HG03095 (cell line): ENCODE results near the gene TLN1.

ENCODE experiments used
- ATAC-seq: cut with Tn5 transposase; IDR thresholded peaks from one replicate; pipeline ENCODE4 v1.9.1; 2021; ENCODE audit warnings: moderate library complexity; ENCODE audit not compliant: unreplicated experiment

TLN1 gene

GRCh38 chr9:35666045-35666444, 66.0 kb downstream of the TLN1 start:
- no peak for ATAC-seq

DNA sequence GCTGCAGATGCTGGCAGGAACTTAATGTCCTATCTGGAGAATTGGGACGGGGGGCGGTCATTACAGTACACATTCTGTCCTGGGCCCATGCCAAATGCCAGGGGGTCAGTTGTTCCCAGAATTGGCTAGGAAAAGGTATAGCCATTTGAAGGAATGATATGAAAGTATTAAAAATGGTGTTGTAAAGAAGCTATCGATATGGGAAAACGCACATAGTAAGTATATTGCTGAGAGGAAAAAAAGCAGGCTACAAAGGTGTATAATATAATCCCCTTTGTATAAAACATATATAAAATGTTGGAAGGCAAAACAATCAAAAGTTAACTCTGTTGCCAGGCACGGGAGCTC, 66.5 kb downstream of the TLN1 start:
- no peak for ATAC-seq

- ATAC-seq: peak; percentile 61
Observed at GRCh38 chr9:35664531-35665470, 67.2 kb downstream of the TLN1 start, which contains the start of gene ARHGEF39. Gene ARHGEF39, minus strand, starts transcription at chr9:35665195. Its CDS starts 26 bp downstream, at chr9:35665169.

- ATAC-seq: no peak
Observed at GRCh38 chr9:35662437-35662836, 69.6 kb downstream of the TLN1 start.

DNA sequence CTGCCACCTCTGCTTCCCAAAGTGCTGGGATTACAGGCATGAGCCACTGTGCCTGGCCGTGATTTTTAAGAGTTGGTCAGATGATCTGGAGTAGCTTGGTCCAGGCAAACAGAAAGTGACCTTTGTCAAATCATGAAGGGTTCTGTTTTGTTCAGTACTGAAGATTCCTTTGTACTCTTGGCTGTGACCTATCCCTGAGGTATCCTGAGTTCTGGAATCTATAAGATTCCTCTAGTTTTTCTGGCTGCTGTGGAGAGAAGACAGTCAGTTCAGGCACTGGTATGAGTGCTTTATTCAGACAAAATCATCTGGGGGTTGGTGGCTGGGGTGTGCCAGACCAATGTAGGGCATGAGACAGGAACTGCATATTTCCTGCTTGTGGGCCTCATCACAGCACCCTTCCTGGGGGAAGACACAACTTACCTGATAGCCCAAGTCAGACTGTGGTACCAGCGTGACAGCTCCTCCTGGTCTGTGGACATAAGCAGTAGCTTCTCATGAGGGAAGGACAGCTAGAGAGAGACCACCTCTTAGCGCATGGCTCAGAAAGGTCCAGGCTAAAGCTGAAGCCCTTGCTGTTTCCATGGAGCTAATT, 70.1 kb downstream of the TLN1 start:
- ATAC-seq: no peak

DNA sequence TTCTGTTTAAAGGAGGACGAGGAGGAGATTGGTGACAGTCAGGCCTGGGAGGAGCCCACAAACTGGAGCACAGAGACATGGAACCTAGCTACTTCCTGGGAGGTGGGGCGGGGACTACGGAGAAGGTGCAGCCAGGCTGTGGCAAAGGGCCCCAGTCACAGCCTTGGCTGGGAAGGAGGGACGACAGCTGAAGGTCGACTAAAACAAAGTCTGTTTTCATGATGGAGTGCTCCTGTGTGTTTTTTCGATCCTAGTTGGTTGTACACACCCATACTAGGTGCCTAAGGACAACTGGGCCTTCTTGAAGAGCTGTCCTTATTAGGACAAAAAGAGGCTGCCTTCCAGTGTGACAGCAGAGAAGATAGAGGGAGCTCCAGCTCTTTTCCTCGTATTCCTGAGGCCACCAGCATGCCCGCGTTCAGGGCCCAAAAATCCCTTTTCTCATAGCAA, 71.0 kb downstream of the TLN1 start:
- ATAC-seq: no peak

DNA sequence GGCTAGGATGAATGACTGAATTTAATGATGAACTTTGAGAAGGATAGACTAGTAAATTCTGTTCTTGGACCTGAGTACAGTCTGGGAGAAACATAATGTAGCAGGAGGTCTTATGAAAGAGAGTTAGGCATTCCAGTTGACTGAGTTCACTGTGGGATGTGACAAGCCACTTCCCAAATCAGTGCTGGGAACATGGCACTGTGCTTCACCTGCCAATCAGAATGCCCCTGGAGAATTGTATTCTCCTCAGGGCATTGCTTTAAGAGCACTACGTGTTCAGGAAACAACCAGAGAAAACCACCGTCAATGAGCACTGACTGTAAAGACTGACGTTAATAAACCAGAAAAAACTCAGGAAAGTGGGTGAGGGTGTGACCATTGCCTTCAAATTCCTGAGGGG, 72.7 kb downstream of the TLN1 start:
- no peak for ATAC-seq

DNA sequence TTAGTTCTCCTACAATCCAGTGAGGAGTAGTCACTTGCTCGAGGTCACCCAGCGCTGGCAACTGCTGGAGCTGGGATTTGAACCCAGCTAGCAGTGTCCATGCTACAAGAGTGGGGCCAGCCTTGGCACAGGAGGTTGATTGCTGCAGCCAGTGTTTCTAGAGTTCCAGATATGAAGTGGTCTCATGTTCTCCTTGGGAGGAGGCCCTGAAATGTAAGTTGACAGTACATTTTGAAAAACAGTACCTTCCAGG, 73.1 kb downstream of the TLN1 start:
- ATAC-seq: no peak

DNA sequence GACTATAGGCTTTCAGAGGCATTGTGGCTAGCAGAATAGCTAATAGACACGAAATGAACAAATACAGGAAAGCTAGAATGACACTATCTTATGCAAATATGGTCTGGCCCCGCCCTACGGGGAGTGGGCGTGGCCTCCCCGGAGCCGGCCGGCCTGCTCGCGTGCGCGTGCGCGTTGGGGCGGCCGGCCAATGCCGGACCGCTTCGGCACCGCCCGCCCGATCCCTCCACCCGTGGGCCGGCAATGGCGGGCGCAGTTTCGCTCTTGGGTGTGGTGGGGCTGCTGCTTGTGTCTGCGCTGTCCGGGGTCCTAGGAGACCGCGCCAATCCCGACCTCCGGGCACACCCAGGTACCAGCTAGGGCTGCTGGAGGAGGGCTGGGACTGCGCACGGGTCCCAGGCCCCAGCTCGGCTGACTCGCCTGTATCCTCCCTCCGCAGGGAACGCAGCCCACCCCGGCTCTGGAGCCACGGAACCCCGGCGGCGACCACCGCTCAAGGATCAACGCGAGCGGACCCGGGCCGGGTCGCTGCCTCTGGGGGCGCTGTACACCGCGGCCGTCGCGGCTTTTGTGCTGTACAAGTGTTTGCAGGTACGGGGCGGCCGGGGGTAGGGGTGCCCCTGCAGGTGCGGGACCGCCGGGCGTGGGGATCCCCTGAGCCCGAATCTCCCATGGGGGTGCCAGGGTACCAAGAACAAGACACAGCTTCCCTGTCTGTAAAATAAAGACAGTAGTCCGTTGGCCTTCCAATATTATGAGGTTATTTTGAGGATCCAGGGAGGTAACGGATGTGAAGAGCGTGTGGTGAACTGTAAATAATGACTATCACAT, 73.6 kb downstream of the TLN1 start, which contains the start of gene CCDC107:
Gene CCDC107 (plus strand): TSS at position 156 of the 831 bp plus-strand sequence. CDS start 88 bp downstream, at position 244.
- ATAC-seq: peak; percentile 44

- ATAC-seq: peak; percentile 85
Observed at GRCh38 chr9:35657546-35658136, 74.4 kb downstream of the TLN1 start, which contains the start of gene RMRP. Gene RMRP, minus strand, starts transcription at chr9:35658019.

GRCh38 chr9:35656831-35657545, 75.0 kb downstream of the TLN1 start:
- no peak for ATAC-seq

- ATAC-seq: no peak
Observed at GRCh38 chr9:35656348-35656747, 75.6 kb downstream of the TLN1 start.

- no peak for ATAC-seq
Observed at GRCh38 chr9:35653611-35654010, 78.4 kb downstream of the TLN1 start.

DNA sequence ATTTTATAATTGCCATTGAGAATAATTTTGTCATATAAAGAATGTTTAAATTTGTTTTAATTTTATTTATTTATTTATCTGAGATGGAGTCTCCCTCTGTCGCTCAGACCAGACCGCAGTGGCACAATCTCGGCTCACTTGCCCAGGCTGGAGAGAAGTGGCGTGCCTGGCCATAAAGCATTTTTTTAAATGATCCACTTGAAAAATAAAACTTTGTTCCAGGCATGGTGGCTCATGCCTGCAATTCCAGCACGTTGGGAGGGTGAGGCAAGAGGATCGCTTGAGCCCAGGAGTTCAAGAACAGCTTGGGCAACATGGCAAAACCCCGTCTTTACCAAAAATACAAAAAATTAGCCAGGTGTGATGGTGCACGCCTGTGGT, 79.2 kb downstream of the TLN1 start:
- no peak for ATAC-seq

GRCh38 chr9:35651956-35652828, 79.8 kb downstream of the TLN1 start:
- ATAC-seq: no peak

- ATAC-seq: no peak
Observed at GRCh38 chr9:35650341-35651158, 81.4 kb downstream of the TLN1 start, which contains the start of gene SIT1. Gene SIT1, minus strand, starts transcription at chr9:35650931. Its CDS starts 78 bp downstream, at chr9:35650853.

DNA sequence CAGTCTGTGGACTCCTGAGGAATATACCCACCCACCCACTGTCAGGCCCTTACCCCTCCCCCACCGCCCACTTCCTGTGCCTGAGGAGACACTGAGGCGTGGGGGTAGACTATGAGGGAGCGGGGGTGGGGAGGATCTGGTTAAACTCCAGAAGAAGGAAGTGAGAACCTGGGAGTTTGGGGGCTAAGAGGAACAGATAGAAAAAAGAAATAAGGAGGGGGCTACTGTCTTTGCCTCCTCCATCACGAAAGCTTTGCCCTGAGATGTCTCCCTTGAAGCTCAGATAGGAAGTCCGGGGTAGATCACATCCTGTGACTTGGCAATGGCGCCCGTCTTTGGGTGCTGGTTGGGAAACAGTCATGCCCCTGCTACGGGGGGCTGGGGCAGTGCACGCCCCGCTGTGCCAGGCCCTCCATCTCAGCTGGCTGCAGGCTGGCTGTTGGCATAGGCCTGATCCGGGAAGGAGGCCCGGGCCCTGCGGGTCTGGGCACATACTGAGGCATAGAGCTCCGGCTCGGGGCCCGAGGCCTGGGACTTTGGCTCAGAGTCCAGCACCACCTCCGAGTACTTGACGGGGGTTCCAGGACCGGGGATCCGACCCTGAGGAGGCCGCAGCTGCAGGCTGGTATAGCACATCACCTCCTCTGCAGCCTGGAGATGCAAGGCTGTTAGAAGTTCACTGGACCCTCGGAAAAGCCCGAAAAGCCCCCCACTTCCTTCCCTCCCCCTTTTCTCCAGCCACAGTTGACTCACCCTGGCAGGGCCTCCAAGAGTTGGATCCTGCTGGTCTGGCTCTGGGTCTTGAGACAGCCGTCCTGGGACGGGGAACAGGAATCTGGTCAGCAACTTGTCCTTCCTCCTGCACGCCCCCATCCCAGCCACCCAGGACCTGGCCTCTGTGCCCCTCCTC, 82.3 kb downstream of the TLN1 start:
- no peak for ATAC-seq
